ENCODE results near the gene RNLS.

GRCh38 chr10:88474884-88475844 is 108.0 kb downstream of the RNLS start:
- TF ChIP-seq CTCF (IDR thresholded peaks at IDR 0.05) (no peak), POLR2A (IDR thresholded peaks at IDR 0.05) (no peak)

Data from thyroid gland (tissue), 4 donors.